ELR (cell line): ENCODE data around the gene VPS4B.

ENCODE experiments used
- DNase-seq: peaks from one replicate; pipeline ENCODE4 v3.0.0-alpha.2; 2015; ENCODE audit warnings: low read depth

The VPS4B gene

GRCh38 chr18:63430526-63430925, 8.2 kb upstream of the VPS4B start:
- no peak for DNase-seq

DNA sequence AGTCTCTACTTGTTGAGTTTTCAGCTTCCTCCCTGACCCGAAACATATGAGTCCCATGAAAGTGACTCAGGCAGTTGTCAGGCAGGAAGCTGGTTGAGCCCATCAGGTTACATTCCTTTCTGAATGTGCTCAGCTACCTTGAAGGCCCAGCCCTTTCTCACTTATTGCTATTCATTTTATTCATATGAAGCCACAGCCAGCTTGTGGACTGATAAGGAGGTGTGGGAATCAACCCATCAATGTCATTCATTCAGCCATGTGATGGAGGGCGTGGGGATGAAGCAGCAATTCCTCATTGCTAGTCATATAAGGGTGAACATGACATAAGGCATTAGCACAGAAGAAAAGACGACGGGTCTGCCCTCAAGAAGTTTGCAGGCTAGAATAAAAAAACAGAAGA, 5.3 kb upstream of the VPS4B start:
- DNase-seq: peak; percentile 84

DNA sequence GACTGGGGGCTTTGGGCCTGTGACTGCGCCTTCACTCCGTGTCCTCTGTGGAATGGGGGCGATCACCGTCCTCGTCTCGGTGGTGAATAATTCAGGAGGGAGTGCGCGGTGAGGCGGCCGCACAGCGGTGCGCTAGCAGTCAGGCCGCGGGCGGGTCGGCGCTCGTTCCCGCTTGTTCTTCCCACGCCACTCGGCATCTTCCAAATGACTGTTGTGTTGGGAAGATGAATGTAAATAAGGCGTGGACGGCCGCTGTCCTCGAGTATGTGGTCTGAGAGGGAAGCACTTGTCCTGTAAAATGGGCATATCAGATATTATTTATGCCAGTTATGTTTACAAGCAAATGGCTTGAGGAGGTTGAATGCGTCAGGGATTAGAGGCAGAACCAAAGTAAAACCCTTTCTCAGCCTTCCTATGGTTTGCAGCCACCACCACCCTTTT, 608 bp upstream of the VPS4B start:
- DNase-seq: no peak

GRCh38 chr18:63421514-63421913, 762 bp downstream of the VPS4B start:
- no peak for DNase-seq

GRCh38 chr18:63412953-63413352, 9.3 kb downstream of the VPS4B start:
- DNase-seq: peak; percentile 25

GRCh38 chr18:63410792-63411191, 11.5 kb downstream of the VPS4B start:
- peak; percentile 89 for DNase-seq

GRCh38 chr18:63409301-63409700, 13.0 kb downstream of the VPS4B start:
- DNase-seq: peak; percentile 43

DNA sequence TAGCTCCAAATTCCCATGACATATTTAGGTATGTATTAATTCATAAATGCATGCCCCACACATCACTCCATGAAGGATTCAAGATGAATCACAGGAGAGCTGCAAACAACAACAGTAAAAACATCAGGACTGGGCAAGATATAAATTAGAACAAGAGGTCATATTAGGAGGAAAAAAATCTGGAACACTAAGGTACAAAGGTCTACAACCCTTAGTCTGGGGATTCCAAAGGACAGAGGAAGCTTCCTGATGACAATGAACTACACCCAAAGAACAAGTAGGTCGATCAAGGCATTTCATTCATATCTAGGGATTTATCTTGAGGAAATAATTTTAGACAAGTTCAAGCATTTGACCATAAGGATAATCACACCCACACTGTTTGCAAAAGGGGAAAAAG, 14.5 kb downstream of the VPS4B start:
- no peak for DNase-seq

- DNase-seq: no peak
Observed at GRCh38 chr18:63405986-63406385, 16.3 kb downstream of the VPS4B start.

DNA sequence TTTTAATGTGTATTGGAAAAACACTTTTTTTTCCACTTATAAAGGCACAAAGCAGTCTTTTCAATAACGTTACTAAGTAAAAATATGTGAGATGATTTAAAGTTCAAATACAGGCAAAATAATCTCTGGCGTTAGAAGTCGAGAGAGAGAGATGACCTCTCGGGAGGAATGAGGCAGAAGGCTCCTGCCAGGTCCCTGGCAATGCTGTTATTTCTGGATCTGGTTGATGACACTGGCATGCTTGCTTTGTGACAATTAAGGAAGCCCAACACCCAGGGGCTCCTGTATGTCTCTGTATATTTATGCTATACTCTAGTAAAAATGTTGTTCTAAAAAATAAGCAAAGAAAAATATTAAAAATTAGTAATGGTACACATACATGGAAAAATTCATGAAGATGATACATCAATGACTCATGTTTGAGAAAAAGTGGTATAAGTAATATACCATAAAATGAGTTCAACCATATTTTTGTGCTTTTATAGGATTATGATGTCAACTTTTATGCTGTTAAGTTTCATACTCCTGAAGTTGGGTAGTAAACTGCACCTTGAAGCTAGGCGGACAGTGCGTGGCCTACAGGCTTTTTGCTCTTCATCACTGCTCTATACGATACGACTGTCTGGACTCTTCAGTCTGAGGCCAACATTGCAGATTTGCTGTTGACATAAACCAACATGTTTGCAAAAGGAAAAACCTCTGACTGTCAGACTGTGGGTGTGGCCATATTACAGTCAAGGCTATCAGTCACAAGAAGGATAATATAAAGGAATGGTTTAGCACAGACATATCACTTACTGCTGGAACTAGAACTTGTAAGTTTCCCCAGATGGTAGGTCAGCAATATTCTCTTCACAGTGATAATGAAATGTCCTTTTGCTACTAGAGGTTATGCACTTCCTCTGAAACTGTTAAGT, 19.8 kb downstream of the VPS4B start:
- peak; percentile 32 for DNase-seq

DNA sequence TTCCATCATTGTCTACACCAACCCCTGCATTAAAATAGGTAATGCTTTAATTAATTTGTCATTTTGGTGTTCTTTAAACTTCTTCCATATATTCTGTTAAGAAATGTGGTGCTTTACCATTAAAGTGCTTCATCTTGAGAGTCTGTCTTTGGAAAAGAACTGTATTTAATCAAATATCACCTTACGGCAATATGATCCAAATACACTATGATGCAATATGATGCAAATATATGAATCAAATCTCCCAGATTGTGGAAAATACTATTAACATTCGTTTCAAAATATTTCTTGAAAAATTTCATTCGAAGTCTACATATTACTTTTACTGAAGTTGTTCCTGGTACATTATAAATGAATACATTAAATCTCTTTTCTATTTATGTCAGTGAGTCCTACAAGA, 23.0 kb downstream of the VPS4B start:
- DNase-seq: no peak

GRCh38 chr18:63397349-63397748, 24.9 kb downstream of the VPS4B start:
- DNase-seq: no peak

DNA sequence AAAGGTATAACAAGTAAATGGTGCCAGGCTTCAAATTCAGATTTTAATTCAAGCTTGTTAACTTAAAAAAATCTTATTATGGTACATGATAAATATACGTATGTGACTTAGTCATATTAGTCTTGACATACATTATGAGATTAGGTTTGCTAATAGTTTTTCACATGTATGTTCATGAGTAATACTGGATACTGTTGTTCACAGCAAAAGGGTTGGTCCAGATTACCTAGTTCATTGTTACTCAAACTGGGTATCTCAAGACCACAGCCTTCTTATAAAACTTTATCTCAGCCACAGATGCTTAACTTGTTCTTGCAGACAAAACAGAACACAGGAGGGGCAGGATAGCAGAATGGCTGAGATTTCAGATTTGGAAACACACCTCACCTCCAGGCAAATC, 26.8 kb downstream of the VPS4B start:
- no peak for DNase-seq

- DNase-seq: no peak
Observed at GRCh38 chr18:63394954-63395353, 27.3 kb downstream of the VPS4B start.

DNA sequence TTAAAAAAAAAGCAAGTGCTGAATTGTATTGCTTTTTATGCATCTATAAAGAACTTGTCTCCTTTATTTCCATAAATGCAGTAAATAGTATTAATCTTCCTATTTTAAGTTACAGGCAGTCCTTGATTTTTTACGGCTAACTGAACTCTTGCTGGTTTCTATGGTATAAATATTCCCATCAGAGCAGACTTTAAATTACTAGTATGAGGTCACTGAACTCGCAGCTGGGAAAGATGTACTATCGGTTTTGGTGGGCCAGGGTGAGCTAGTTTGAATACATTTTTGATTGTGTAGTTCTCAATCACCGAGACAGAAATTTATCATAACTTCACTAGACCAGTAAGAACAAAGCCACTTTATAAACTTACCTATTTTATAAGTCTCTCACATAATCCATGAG, 34.4 kb downstream of the VPS4B start:
- no peak for DNase-seq

GRCh38 chr18:63382843-63383242, 39.4 kb downstream of the VPS4B start:
- no peak for DNase-seq

DNA sequence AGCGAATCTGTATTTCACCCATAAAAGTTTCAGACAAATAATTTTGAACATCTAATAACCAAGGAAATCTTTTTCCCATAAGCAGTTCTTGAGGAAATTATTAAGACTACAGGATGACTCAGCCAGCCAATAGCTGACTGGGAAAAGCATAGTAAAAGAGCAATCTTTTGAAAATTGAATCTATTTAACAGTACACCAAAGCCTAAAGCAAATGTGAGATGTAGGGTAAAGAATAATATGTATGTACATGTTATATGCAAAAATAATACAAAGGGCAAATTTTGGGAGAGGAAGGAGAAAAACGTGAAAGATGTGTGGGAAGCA, 42.7 kb downstream of the VPS4B start:
- DNase-seq: peak; percentile 13

- no peak for DNase-seq
Observed at GRCh38 chr18:63378919-63379638, 43.2 kb downstream of the VPS4B start.

- DNase-seq: no peak
Observed at GRCh38 chr18:63377275-63377980, 44.8 kb downstream of the VPS4B start.

- peak; percentile 20 for DNase-seq
Observed at GRCh38 chr18:63376538-63376937, 45.7 kb downstream of the VPS4B start.

DNA sequence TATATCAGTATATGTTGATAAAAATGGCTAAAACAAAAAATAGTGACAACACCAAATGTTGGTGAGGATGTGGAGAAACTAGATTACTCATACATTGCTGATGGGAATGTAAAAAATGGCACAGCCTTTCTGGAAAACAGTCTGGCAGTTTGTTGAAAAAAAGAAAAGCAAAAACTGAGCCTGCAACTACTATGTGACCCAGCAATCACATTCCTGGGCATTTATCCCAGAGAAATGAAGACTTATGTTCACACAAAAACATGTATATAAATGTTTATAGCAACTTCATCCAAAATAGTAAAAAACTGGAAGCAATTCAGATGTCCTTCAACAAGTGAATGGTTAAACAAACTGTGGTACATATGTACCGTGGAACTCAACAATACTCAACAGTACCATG, 47.7 kb downstream of the VPS4B start:
- no peak for DNase-seq

DNA sequence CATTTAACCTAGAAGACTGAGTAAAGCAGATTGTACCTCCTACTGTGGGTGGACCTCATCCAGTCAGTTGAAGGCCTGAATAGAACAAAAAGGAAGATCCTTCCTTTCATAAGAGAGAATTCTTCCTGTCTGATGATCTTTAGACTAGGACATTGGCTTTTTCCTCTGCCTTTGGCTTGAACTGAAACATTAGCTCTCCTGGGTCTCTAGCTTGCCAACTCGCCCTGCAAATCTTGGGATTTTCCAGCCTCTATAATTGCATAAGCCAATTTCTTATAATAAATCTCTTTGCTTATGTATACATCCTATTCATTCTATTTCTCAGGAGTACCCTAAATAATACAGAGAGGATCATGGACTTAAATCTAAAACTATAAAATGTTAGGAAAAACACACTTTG, 49.1 kb downstream of the VPS4B start:
- DNase-seq: no peak

DNA sequence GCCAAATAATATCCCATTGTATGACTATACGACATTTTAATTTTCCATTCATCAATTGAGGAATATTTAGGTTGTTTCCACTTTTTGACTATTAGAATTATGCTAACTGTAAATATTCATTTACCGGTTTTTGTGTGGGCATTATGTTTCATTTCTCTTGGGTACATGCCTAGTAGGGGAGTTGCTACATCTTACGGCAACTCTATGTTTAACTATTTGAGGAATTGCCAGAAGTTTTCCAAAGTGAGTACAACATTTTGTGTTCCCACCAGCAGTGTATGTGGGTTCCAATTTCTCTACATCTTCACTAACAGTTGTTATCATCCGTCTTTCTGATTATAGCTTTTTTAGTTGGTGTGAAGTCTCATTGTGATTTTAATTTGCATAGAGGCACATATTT, 53.7 kb downstream of the VPS4B start:
- DNase-seq: no peak
